HepG2 (cell line): ENCODE measurements around the gene ABT1. TPM values are rescaled to one million over a fixed set of nuclear protein-coding genes. Genes with fewer than 3 reads are reported as not detected.

Experiments
- AHDC1 ChIP-seq: sonication (generic); formaldehyde crosslinking; IDR thresholded peaks from 2 replicates; pipeline ENCODE4 v1.5.1; 2020; ENCODE audit warnings: mild to moderate bottlenecking, missing genetic modification reagents, borderline replicate concordance
- CC2D1A ChIP-seq: sonication (generic); formaldehyde crosslinking; IDR thresholded peaks from 2 replicates; pipeline ENCODE4 v1.8.1; 2023; ENCODE audit warnings: mild to moderate bottlenecking, missing genetic modification reagents
- GATAD1 ChIP-seq: IDR thresholded peaks from 2 replicates; pipeline ENCODE4 v1.6.1; 2016; ENCODE audit warnings: missing genetic modification reagents, missing compliant biosample characterization
- NCOA2 ChIP-seq: sonication (generic); formaldehyde crosslinking; IDR thresholded peaks from 2 replicates; pipeline ENCODE4 v1.8.0; 2022; ENCODE audit warnings: inconsistent platforms
- SMARCE1 ChIP-seq: fragments of 450-650 bp; IDR thresholded peaks from 2 replicates; pipeline ENCODE4 v1.6.1; 2017; ENCODE audit warnings: borderline replicate concordance
- ZNF275 ChIP-seq: sonication (generic); formaldehyde crosslinking; IDR thresholded peaks from 2 replicates; pipeline ENCODE4 v1.8.0; 2022; ENCODE audit warnings: missing genetic modification reagents, mild to moderate bottlenecking, inconsistent platforms, borderline replicate concordance
- ZNF331 ChIP-seq: sonication (generic); formaldehyde crosslinking; IDR thresholded peaks from 2 replicates; pipeline ENCODE4 v1.4.0; 2020; ENCODE audit warnings: missing genetic modification reagents
- ZNF354B ChIP-seq: sonication (generic); formaldehyde crosslinking; IDR thresholded peaks from 2 replicates; pipeline ENCODE4 v1.8.0; 2022; ENCODE audit warnings: mild to moderate bottlenecking, missing genetic modification reagents
- ZNF556 ChIP-seq: sonication (generic); formaldehyde crosslinking; IDR thresholded peaks from 2 replicates; pipeline ENCODE4 v1.4.0; 2020; ENCODE audit warnings: mild to moderate bottlenecking, missing genetic modification reagents, borderline replicate concordance
- ZNF609 ChIP-seq: sonication (generic); formaldehyde crosslinking; IDR thresholded peaks from 2 replicates; pipeline ENCODE4 v1.4.0; 2020; ENCODE audit warnings: mild to moderate bottlenecking, missing genetic modification reagents, borderline replicate concordance
- ZNF639 ChIP-seq: conservative IDR thresholded peaks from 2 replicates; pipeline ENCODE4 v1.6.1; 2018; ENCODE audit warnings: missing genetic modification reagents
- ZNF678 ChIP-seq: sonication (generic); formaldehyde crosslinking; IDR thresholded peaks from 2 replicates; pipeline ENCODE4 v1.4.0; 2020; ENCODE audit warnings: mild to moderate bottlenecking, missing genetic modification reagents
- polyA plus RNA-seq, 8 experiments: library from polyadenylated mRNA; depleted of rRNA in 3 of 8; stranded (reverse) in 7 of 8; unstranded in 1 of 8; fragments of >200 nt; fragmentation: Illumina TruSeq in 4 of 8; extraction: Trizol in 4 of 8; gene quantifications; 2 replicates each; pipeline versions ENCODE4 v1.2.1 to v1.2.3, GENCODE V29; 2011 to 2016; ENCODE audit warnings: low read depth in 4 of 8, missing spikeins in 1 of 8, mixed read lengths in 1 of 8; ENCODE audit not compliant: insufficient read depth in 1 of 8
- total RNA-seq, 5 experiments: library from RNA; depleted of rRNA; stranded (reverse); fragments of >200 nt; fragmentation: Illumina TruSeq; extraction: Trizol; gene quantifications; 2 replicates each; pipeline ENCODE4 v1.2.3, GENCODE V29; 2016; ENCODE audit warnings: low read depth in 1 of 5
- TF ChIP-seq, protein P1 (sequence below): sonication (generic); formaldehyde crosslinking; IDR thresholded peaks from 2 replicates; pipeline ENCODE4 v1.4.0; 2020; ENCODE audit warnings: mild to moderate bottlenecking, missing genetic modification reagents

Gene ABT1
- total and polyA plus RNA-seq, 2 of the 13 experiments (the other 11 are each of a cell fraction or from before 2014, with no cell fraction given): 38.4 TPM

DNA sequence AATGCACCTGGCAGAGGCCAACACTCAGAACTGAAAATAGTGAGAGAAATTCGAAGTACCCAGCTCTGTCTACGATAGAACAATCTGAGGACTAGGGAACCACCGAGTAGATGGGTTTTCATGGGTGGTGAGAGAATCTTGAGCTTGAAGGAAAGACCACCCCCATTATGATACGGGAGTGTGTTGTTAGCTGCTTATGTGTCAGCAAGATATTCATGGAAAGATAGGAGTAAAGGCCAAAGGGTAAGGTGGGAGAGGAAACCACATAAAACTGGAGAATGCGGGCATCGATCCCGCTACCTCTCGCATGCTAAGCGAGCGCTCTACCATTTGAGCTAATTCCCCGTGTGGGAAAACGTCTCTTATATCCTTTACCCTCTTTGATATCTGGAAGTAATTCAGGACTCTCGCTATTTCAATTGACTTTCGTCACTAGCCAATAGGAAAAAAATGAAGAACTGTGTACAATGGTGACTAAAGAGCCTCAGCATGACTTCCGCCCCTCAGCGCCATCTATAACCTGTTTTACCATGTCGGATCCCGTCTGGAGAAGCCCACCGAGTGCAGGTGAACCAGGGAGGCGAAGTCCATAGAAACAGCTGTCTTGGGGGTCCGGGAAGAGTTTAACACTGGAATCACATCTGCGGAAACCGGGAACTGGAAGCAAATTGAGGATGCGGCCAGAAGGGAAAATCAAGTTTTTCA is 25.0 kb upstream of the ABT1 start (continued):
- TF ChIP-seq ZNF639 (CRISPR knock-in tag): 0 out of 2 replicates have a peak, but pooled peaks have one; percentile 42
- peak; percentile 72 for TF ChIP-seq GATAD1 (CRISPR knock-in tag)
- peak; percentile 52; the same call in 1 of the 2 replicates for TF ChIP-seq ZNF275 (CRISPR knock-in tag)
- TF ChIP-seq ZNF354B (CRISPR knock-in tag): no peak
- no peak for TF ChIP-seq CC2D1A (CRISPR knock-in tag)
- no peak for TF ChIP-seq SMARCE1
- no peak for TF ChIP-seq ZNF678 (CRISPR knock-in tag)
- TF ChIP-seq, protein P1, sequence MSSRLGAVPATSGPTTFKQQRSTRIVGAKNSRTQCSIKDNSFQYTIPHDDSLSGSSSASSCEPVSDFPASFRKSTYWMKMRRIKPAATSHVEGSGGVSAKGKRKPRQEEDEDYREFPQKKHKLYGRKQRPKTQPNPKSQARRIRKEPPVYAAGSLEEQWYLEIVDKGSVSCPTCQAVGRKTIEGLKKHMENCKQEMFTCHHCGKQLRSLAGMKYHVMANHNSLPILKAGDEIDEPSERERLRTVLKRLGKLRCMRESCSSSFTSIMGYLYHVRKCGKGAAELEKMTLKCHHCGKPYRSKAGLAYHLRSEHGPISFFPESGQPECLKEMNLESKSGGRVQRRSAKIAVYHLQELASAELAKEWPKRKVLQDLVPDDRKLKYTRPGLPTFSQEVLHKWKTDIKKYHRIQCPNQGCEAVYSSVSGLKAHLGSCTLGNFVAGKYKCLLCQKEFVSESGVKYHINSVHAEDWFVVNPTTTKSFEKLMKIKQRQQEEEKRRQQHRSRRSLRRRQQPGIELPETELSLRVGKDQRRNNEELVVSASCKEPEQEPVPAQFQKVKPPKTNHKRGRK (CRISPR knock-in tag): 0 out of 2 replicates have a peak, but pooled peaks have one; percentile 26
- peak; percentile 56; the same call in 1 of the 2 replicates for TF ChIP-seq AHDC1 (CRISPR knock-in tag)
- TF ChIP-seq ZNF609 (CRISPR knock-in tag): 0 out of 2 replicates have a peak, but pooled peaks have one; percentile 13
- TF ChIP-seq NCOA2 (CRISPR knock-in tag): peak; percentile 74
- peak; percentile 95 for TF ChIP-seq ZNF331 (CRISPR knock-in tag)
- peak; percentile 49 for TF ChIP-seq ZNF556 (CRISPR knock-in tag)
